H9 (cell line): ENCODE data around the gene NUTF2. TPM values are rescaled to one million over a fixed set of nuclear protein-coding genes. Genes with fewer than 3 reads are reported as not detected.

Experiments used
- DNase-seq: peaks from one replicate; pipeline ENCODE4 v3.0.0-alpha.2; 2017
- H2AFZ ChIP-seq: one replicate; pipeline ENCODE4 v1.6.1; 2013; ENCODE audit warnings: mild to moderate bottlenecking, low read length, control low read depth, moderate library complexity
- H2AK5ac ChIP-seq: 2 replicates; pipeline ENCODE4 v1.6.1; 2013; ENCODE audit warnings: low read length, control low read depth, mixed read lengths; ENCODE audit not compliant: insufficient read length
- H2BK120ac ChIP-seq: one replicate; pipeline ENCODE4 v1.6.1; 2013; ENCODE audit warnings: low read depth, mild to moderate bottlenecking, low read length, control low read depth, inconsistent platforms; ENCODE audit not compliant: poor library complexity, severe bottlenecking
- H2BK12ac ChIP-seq: 2 replicates; pipeline ENCODE4 v1.6.1; 2013; ENCODE audit warnings: low read length, control low read depth, mixed read lengths, low read depth; ENCODE audit not compliant: insufficient read length
- H2BK15ac ChIP-seq: 2 replicates; pipeline ENCODE4 v1.6.1; 2013; ENCODE audit warnings: low read depth, low read length, control low read depth
- H2BK20ac ChIP-seq: one replicate; pipeline ENCODE4 v1.6.1; 2013; ENCODE audit warnings: low read depth, mild to moderate bottlenecking, low read length, control low read depth, inconsistent platforms; ENCODE audit not compliant: poor library complexity, severe bottlenecking
- H2BK5ac ChIP-seq: 2 replicates; pipeline ENCODE4 v1.6.1; 2013; ENCODE audit warnings: low read length, control low read depth, mixed read lengths; ENCODE audit not compliant: insufficient read length
- H3K14ac ChIP-seq: 2 replicates; pipeline ENCODE4 v1.6.1; 2013; ENCODE audit warnings: low read length, control low read depth; ENCODE audit not compliant: insufficient read depth
- H3K18ac ChIP-seq: 2 replicates; pipeline ENCODE4 v1.6.1; 2013; ENCODE audit warnings: low read depth, mild to moderate bottlenecking, mixed read lengths, low read length, control low read depth; ENCODE audit not compliant: insufficient read length
- H3K23ac ChIP-seq: 2 replicates; pipeline ENCODE4 v1.6.1; 2013; ENCODE audit warnings: low read length, control low read depth, mixed read lengths, low read depth; ENCODE audit not compliant: insufficient read length
- H3K23me2 ChIP-seq: 2 replicates; pipeline ENCODE4 v1.6.1; 2013; ENCODE audit warnings: low read depth, mild to moderate bottlenecking, mixed read lengths, low read length, control low read depth; ENCODE audit not compliant: insufficient read length, poor library complexity, severe bottlenecking
- H3K27ac ChIP-seq: 2 replicates; pipeline ENCODE4 v1.5.1; 2013; ENCODE audit warnings: low read length, control low read depth, mixed read lengths, low read depth; ENCODE audit not compliant: insufficient read length
- H3K27me3 ChIP-seq: 2 replicates; pipeline ENCODE4 v1.6.1; 2013; ENCODE audit warnings: low read length, control low read depth, inconsistent platforms; ENCODE audit not compliant: insufficient read depth
- H3K4ac ChIP-seq: 2 replicates; pipeline ENCODE4 v1.6.1; 2013; ENCODE audit warnings: low read depth, mild to moderate bottlenecking, control low read depth, inconsistent platforms, low read length, moderate library complexity
- H3K4me1 ChIP-seq: 2 replicates; pipeline ENCODE4 v1.6.1; 2013; ENCODE audit warnings: low read length, control low read depth, inconsistent platforms; ENCODE audit not compliant: insufficient read depth
- H3K4me2 ChIP-seq: 2 replicates; pipeline ENCODE4 v1.6.1; 2013; ENCODE audit warnings: low read length, control low read depth, mixed read lengths; ENCODE audit not compliant: insufficient read length, insufficient read depth
- H3K56ac ChIP-seq: 2 replicates; pipeline ENCODE4 v1.6.1; 2013; ENCODE audit warnings: low read depth, mild to moderate bottlenecking, mixed read lengths, low read length, control low read depth; ENCODE audit not compliant: insufficient read length
- H3K79me1 ChIP-seq: 2 replicates; pipeline ENCODE4 v1.6.1; 2013; ENCODE audit warnings: low read depth, mild to moderate bottlenecking, moderate library complexity, low read length, control low read depth, inconsistent platforms; ENCODE audit not compliant: insufficient read depth, poor library complexity, severe bottlenecking
- H3K79me2 ChIP-seq: 2 replicates; pipeline ENCODE4 v1.6.1; 2013; ENCODE audit warnings: low read length, control low read depth, inconsistent platforms; ENCODE audit not compliant: insufficient read depth
- H3K9ac ChIP-seq: 2 replicates; pipeline ENCODE4 v1.6.1; 2013; ENCODE audit warnings: low read length, control low read depth, mixed read lengths; ENCODE audit not compliant: insufficient read length; ENCODE audit errors: extremely low read depth
- H3K9me3 ChIP-seq: one replicate; pipeline ENCODE4 v1.6.1; 2013; ENCODE audit warnings: low read depth, low read length, inconsistent platforms; ENCODE audit not compliant: control insufficient read depth
- H3T11ph ChIP-seq: one replicate; pipeline ENCODE4 v1.6.1; 2013; ENCODE audit warnings: mild to moderate bottlenecking, low read length, control low read depth, inconsistent platforms
- H4K20me1 ChIP-seq: one replicate; pipeline ENCODE4 v1.6.1; 2013; ENCODE audit not compliant: control insufficient read depth, insufficient read length, insufficient read depth
- H4K5ac ChIP-seq: 2 replicates; pipeline ENCODE4 v1.6.1; 2013; ENCODE audit warnings: low read depth, mild to moderate bottlenecking, mixed read lengths, low read length, control low read depth; ENCODE audit not compliant: insufficient read length
- H4K8ac ChIP-seq: replicated peaks from 2 replicates; pipeline ENCODE4 v1.6.1; 2013; ENCODE audit warnings: low read length, control low read depth, mixed read lengths, low read depth; ENCODE audit not compliant: insufficient read length
- H4K91ac ChIP-seq: 2 replicates; pipeline ENCODE4 v1.6.1; 2013; ENCODE audit warnings: low read depth, mild to moderate bottlenecking, moderate library complexity, mixed read lengths, low read length, control low read depth; ENCODE audit not compliant: insufficient read length
- H3K27ac Mint-ChIP-seq, 3 experiments: 2 replicates in 2 of 3; 3 replicates in 1 of 3; pipeline ENCODE4 v1.8.0; 2020 to 2021; ENCODE audit warnings: mixed read lengths in 3 of 3, mild to moderate bottlenecking in 1 of 3, moderate library complexity in 1 of 3
- H3K27me3 Mint-ChIP-seq: 2 replicates; pipeline ENCODE4 v1.8.0; 2021; ENCODE audit warnings: low read depth, mild to moderate bottlenecking, moderate library complexity, mixed read lengths
- H3K36me3 Mint-ChIP-seq, 3 experiments: 2 replicates in 2 of 3; 3 replicates in 1 of 3; pipeline ENCODE4 v1.8.0; 2020 to 2021; ENCODE audit warnings: low read depth in 3 of 3, mixed read lengths in 3 of 3; ENCODE audit not compliant: insufficient read depth in 1 of 3
- H3K4me1 Mint-ChIP-seq, 2 experiments: 2 replicates each; pipeline ENCODE4 v1.8.0; 2020; ENCODE audit warnings: mixed read lengths in 2 of 2
- H3K4me3 Mint-ChIP-seq, 2 experiments: 2 replicates in 1 of 2; 3 replicates in 1 of 2; pipeline ENCODE4 v1.8.0; 2020 to 2021; ENCODE audit warnings: mild to moderate bottlenecking in 2 of 2, mixed read lengths in 2 of 2, moderate library complexity in 1 of 2
- H3K9me3 Mint-ChIP-seq, 2 experiments: 2 replicates in 1 of 2; 3 replicates in 1 of 2; pipeline ENCODE4 v1.8.0; 2020; ENCODE audit warnings: mild to moderate bottlenecking in 2 of 2, mixed read lengths in 2 of 2, moderate library complexity in 1 of 2
- CTCF ChIP-seq: fragments of 200-600 bp; sonication (generic); conservative IDR thresholded peaks from 3 replicates; pipeline ENCODE4 v1.8.0; 2021; ENCODE audit warnings: antibody characterized with exemption, mild to moderate bottlenecking
- WGBS: extraction: QIAGEN DNeasy Blood & Tissue Kit; methylation state at CpG from one replicate; pipeline ENCODE4 v1.1.7; 2013; ENCODE audit warnings: missing lambda C conversion rate, low lambda C conversion rate, mixed read lengths; ENCODE audit not compliant: insufficient read length; ENCODE audit errors: extremely low coverage; 5-methylcytosine and 5-hydroxymethylcytosine counted together
- total RNA-seq: library from RNA; stranded (reverse); gene quantifications from 2 replicates; pipeline ENCODE4 v1.2.1, GENCODE V29; 2021

NUTF2 gene
- total RNA-seq, 1 experiment from 2014 or later: 198 TPM

GRCh38 chr16:67877064-67877463, 30.3 kb downstream of the NUTF2 start:
- no peak overlapping the region for H3K4me3 Mint-ChIP-seq

More at GRCh38 chr16:67877064-67877463, 30.3 kb downstream of the NUTF2 start:
- Histone ChIP-seq H3K18ac (no peak overlapping the region), H3K14ac (no peak overlapping the region), H2BK120ac (no peak overlapping the region), H3K4me1 (no peaks in the 10 kb centered on the region; the same call in 1 of the 2 replicates), H3K56ac (no peak overlapping the region), H3K9ac (no peak overlapping the region), H3K4ac (no peak overlapping the region), H2BK12ac (no peak overlapping the region), H3K27ac (no peak overlapping the region), H3K23me2 (peaks cover 13% of the 10 kb centered on the region), H2AK5ac (no peak overlapping the region), H3T11ph (no peak overlapping the region), H3K23ac (no peak overlapping the region), H2BK5ac (no peak overlapping the region), H2BK20ac (no peak overlapping the region), H2AFZ (no peak overlapping the region), H3K79me1 (no peaks in the 10 kb centered on the region), H4K91ac (no peak overlapping the region), H3K9me3 (no peaks in the 10 kb centered on the region), H3K27me3 (no peaks in the 10 kb centered on the region), H2BK15ac (no peak overlapping the region), H4K5ac (no peak overlapping the region), H4K8ac (no peak overlapping the region), H3K4me2 (no peak overlapping the region), H4K20me1 (no peaks in the 10 kb centered on the region), H3K79me2 (peaks cover 2% of the 10 kb centered on the region; the same call in 1 of the 2 replicates)
- Mint-ChIP-seq H3K27ac (no peak overlapping the region), H3K27me3 (no peaks in the 10 kb centered on the region), H3K4me1 (peaks cover 11 to 13% of the 10 kb centered on the region in 2 experiments), H3K9me3 (no peaks in the 10 kb centered on the region), H3K36me3 (peaks cover 24 to 61% (median 53%) of the 10 kb centered on the region in 3 experiments)
- no peak for DNase-seq
- WGBS: no CpG with 5 or more reads among the region's 11 CpGs
- no peak for TF ChIP-seq CTCF
